ENCODE results near the gene RBFOX1.

Gene RBFOX1

GRCh38 chr16:7332611-7333010 is at the start of gene RBFOX1:
Gene RBFOX1, plus strand, starts transcription at chr16:7332845.
- DNase-seq = no peak

DNA sequence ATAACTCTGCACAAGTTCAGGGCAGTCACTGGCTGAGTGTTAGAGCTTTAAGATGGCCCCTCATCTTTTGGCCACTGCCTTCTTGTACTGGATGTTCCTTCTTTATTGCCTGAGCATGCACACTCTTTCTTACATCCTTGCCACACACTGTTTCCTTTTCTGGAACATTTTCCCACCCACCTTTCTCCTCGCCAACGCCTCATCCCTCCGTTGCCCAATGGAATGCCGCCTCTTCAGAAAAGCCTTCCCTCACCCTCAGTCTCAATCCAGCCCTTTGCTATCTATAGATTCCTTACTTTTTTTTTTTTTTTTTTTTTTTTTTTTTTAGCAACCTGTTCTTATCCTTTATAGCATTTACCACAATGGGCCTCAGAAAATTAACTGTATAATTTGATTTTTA is 47.9 kb upstream of the RBFOX1 start:
- DNase-seq = no peak

GRCh38 chr16:7285520-7285919 is 47.1 kb upstream of the RBFOX1 start:
- DNase-seq = no peak

DNA sequence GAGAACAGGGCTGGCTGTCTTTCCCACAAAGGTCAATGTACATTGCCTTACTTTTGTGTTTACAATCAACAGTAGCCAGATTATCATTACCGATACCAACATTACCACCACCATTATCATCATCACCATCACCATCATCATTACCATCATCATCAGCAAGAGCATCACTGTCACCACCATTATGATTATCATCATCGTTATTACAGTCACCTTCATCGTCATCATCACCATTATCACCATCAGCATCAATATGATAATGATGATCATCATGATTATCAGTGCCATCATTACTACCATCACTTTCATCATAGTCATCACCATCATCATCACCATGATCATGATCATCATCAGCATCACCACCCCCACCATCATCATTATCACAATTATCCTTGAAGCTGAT is 43.3 kb upstream of the RBFOX1 start:
- no peak for DNase-seq

DNA sequence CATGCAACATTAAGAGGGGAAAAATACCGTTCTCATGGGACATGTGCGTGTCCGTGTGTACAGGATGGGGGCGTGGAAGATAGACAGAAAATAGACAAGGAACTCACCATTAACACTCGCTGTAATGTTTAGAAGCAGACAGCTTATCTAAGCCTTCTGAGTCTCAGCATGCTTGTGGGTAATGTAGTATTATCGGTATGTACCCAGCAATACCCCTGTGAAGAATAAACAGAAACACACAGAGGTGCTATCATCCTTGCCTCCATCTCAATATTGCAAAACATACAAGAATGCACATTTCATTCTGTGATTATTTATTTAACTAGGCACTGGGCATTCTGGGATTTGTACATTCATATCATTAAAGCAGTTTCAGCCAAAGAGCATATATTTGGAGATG is 42.0 kb upstream of the RBFOX1 start:
- DNase-seq = no peak

DNA sequence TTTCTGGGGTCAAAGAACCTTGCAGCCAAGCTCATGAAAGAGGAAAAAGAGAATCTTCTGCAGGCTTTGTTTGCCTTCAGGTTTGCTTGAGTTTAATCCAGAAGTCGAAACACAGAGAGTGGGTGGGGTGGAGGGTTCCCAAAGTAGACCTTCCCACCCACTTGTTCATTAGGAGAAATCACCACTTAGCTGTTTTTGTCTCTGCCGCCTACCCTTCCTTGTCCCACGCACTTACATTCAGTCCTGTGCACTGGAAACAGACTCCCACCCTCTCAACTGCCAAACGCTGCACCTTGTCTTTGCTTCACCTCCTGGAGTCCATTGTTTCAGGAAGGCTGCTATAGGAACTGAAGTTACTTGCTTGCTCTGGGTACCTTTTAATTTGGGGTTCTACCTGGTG is 38.6 kb upstream of the RBFOX1 start:
- no peak for DNase-seq

DNA sequence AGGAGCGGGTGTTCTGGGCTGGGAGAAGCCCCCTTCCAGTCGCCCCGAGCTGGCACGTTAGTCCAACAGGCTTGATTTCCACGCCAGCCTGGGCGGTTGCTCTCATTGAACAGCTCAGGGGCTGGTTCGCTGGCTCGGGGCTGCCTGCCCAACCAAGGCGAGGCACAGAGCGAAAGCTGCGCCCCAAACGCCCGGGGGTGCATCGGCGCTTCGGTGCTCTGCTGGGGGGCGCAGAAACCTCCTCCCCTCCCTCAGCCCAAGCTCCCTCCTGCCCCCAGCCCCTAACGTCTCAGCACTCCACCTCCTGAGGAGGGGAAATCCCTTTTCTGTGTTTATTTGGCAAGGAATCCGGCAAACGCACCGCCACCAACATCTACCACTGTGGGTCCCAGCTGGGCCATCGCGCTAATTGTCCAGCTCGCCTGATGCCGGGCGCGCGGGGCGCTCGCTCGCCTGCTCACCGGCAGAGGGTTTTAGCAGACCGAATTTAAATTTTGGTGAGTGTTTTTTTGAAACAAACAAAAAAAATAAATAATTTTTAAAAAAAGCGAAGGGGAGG is 29.5 kb upstream of the RBFOX1 start:
- no peak for DNase-seq

DNA sequence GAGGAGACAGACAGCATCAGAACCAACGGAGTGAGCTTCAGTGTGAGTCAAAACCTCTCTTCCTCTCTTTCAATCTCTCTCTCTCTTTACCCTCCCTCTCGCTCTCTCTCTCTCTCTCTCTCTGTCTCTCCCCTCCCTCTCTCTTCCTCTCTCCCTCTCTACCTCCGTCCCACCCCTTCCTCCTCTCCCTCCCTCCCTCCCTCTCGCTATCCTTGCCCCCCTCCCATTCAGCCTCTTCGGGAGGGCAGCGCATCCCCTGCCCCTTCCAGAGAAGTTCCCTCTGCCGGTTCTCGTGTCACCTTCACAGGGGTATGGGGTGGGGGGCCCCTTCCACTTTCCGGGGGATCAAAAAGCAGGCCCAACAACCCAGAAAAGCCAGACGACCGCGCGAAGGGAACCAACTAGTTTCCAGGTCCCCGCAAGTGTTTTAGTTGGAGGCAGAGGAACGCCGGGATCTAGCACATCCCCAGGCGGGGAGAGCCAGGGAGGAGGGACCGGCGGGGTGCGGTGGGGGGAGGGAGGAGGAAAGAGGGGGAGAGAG is 28.9 kb upstream of the RBFOX1 start:
- DNase-seq = no peak

- no peak for DNase-seq
These were observed 28.4 kb upstream of the RBFOX1 start for GRCh38 chr16:7304279-7304678.

DNA sequence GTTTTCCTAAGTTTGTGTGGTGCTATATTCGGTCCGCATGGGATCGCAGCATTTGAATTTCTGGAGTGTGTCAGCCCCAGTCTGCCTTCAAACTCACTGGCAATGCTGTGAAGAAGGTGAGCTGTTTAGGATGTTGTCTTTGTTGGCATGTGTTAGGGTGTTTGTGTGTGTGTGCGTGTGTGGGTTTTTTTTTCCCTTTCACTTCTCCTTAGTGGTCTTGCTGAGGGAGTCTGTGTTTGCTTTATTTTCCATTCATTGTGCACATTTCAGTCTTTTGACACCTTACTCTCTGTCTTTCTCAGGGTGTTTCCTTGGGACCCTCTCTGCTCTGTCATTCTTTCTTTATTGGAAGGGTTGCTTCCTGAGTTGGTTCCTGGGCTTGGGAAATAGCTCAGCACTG is 27.7 kb upstream of the RBFOX1 start:
- no peak for DNase-seq

DNA sequence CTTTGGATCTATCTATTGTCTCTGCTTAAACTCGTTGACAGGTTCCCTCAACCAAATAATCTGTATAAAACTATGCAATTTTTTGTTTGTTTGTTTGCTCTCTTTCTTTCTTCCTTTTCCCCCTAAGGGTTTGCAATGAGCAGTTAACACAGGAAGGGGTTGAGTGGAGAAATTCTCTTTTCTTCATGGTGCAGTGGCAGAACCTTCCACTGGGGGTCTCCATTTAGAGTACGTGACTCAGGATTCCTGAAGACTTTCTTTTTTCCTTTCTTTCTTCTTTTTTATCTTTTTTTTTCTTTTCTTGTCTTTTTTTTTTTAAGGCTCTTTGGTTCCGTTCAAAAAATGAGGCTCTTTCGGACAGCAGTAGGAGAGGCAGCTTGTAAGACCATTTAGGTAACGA is 19.5 kb upstream of the RBFOX1 start:
- DNase-seq = no peak

- no peak for DNase-seq
These were observed 18.5 kb upstream of the RBFOX1 start for GRCh38 chr16:7314163-7314562.

DNA sequence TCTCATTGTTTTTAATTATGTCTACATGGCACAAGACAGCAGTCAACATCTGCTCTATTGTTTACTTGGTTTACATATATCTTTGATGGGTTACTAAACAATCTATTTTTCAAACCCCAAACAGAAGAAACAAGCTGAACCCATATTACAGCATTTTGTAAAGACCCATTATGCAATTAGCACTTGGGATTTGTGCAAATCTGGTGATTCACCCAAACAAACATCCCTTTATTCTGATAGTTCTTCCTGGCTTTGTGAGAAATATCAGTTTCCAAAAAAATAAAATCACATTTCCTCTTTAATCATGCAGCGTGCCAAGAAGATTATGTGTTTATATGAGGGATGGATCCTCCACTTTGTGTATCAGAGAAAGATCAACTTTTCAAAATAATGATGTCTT is 16.8 kb upstream of the RBFOX1 start:
- no peak for DNase-seq

- DNase-seq = no peak
These were observed 16.3 kb upstream of the RBFOX1 start for GRCh38 chr16:7316281-7316888.

DNA sequence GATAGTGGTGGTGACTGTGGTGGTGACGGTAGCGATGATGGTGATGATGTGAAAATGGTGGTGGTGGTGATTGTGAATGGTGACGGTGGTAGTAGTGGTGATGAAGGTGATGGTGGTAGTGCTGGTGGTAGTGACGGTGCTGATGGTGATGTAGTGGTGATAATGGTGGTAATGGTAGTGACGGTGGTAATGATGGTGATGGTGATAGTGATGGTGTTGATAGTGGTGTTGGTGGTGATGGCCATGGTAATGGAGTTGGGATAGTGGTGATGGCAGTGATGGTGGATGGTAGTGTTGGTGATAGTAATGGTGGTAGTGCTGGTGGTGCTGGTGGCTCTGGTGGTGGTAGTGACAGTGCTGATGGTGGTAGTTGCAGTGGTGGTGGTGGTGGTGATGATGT is 14.7 kb upstream of the RBFOX1 start:
- DNase-seq = no peak

- no peak for DNase-seq
These were observed 14.0 kb upstream of the RBFOX1 start for GRCh38 chr16:7318686-7319085.

- DNase-seq = no peak
These were observed 13.1 kb upstream of the RBFOX1 start for GRCh38 chr16:7319514-7319913.

DNA sequence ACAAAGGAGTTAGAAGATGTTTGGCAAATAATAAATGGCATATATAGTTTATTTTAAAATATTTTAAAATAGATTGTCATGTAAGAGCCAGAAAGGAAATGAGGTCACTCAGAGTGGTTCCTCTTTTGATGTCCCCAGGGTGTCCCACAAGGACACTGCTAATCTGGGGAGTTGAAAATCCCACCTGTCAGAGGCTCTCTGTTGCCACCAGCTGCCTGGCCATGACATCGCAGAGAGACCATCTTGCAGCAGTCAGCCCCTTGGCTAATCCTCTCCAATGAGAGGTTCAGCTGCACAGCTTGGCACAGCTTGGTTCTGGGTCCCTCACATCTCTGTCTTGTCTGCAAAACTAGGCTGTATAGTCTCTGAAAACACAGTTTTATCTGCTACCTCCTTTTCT is 11.0 kb upstream of the RBFOX1 start:
- no peak for DNase-seq

DNA sequence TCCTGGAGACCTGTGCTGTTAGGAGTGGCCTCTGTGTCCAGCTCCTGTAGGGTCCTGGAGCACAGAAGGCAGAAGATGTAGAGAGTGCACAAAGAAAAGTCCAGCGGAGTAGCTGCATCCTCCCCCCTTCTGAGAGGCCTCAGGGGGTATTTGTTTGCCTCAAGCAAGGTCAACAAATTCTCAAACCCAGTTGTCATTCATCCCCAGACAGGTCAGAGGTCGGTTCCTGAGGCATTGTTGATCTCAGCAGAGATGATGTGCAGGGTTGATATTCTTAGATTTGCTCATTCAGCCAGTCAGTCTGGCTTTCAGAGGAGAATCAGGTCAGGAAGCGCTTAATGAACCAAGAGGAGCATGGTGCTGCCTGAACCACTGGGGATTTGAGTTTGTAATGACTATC is 8.3 kb upstream of the RBFOX1 start:
- DNase-seq = no peak

DNA sequence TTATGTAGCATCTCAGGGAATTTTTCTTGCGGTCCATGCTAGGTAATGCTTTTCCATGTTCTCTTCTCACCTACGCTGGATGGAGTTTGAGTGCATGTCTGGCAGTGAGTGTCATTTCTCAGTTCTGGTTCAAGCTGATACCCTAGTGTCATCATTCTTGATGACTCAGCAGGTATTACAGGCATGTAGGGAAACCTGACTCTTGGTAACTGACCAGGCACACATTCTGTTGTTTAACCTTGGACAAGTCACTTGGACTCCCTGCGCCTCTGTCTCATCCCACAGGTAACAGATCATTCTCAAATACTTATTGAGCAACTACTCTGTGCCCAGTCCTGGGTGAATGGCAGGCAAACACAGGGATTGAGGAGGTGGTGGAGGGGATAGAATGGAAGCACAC is 6.8 kb upstream of the RBFOX1 start:
- DNase-seq = no peak

- DNase-seq = no peak
These were observed 1.9 kb upstream of the RBFOX1 start for GRCh38 chr16:7330709-7331108.

GRCh38 chr16:7331997-7332396 is 648 bp upstream of the RBFOX1 start:
- no peak for DNase-seq

DNA sequence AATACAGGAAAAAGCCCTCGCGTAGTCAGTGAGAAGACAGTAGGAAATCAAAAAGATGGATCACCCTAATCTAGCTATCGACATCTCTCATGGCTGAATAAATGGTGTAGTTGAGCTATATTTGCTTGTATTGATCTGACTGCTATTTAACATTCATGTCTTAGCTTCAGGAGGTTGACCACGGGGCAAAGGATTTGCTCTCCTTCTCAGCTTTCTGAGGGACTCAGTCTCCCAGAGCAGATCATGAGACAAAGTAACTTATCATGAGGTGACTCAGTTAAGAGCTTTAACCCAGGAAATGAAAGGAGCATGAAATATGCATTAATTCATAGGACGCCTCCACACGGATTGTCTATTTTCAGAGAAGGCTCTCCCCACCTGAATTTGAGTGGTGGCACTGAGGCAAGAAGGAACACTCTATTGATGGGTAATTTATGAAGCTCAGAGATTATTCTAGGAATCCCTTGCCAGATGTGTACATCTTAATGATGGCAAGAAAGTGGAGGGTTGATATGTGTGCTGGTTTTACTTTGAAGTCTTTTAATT is 608 bp downstream of the RBFOX1 start:
- DNase-seq = no peak

- no peak for DNase-seq
These were observed 2.3 kb downstream of the RBFOX1 start for GRCh38 chr16:7334801-7335560.

Data from NCI-H2029 treated with DMSO at 0.1 percent for 48 hours (cell line).